ENCODE results near the gene PITPNC1.
A peak's percentile ranks its signal among the peaks of the same experiment; 100 is the strongest.
"Not testable (repeated sequence)": the region's sequence is repeated elsewhere in the genome, so short reads cannot be mapped to it uniquely, and the experiment has no call there.

Gene PITPNC1

GRCh38 chr17:67376737-67377487 is at the start of gene PITPNC1:
Gene PITPNC1, plus strand, starts transcription at chr17:67377281.
- DNase-seq (ENCODE audit: low read depth in 1 of 2, low spot score in 1 of 2), result peak; percentile 75 to 79

DNA sequence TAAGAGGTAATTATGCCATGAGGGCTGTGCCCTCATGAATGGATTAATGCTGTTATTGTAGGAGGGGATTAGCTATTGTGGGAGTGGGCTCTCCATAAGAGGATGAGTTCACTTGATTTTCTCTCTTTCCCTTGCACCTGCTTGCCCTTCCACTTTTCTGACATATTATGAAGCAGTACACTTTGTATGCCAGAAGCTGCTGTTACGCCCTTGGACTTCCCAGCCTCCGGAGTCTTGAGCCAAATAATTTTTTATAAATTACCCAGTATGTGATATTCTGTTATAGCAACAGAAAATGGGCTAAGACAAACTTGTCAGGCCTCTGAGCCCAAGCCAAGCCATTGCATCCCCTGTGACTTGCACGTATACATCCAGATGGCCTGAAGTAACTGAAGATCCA is 49.1 kb upstream of the PITPNC1 start:
- DNase-seq (ENCODE audit: low read depth in 1 of 2, low spot score in 1 of 2), result no peak

DNA sequence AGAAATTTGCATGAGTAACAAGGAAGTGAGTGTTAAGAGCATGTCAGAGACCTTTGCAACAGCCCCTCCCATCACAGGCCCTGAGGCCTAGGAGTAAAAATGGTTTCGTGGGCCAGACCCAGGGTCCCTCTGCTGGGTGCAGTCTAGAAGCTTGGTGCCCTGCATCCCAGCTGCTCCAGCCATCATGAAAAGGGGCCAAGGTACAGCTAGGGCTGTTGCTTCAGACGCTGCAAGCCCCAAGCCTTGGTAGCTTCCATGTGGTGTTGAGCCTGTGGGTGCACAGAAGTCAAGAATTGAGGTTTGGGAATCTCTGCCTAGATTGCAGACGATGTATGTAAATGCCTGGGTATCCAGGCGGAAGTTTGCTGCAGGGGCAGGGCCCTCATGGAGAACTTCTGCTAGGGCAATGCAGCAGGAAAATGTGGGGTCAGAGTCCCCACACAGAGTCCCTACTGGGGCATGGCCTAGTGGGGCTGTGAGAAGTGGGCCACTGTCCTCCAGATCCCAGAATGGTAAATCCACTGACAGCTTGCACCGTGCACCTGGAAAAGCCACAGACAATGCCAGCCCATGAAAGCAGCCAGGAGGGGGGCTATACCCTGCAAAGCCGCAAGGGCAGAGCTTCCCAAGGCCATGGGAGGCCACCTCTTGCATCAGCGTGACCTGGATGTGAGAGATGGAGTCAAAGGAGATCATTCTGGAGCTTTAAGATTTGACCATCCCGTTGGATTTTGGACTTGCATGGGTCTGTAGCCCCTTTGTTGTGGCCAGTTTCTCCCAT is 45.5 kb upstream of the PITPNC1 start:
- DNase-seq (ENCODE audit: low read depth in 1 of 2, low spot score in 1 of 2), result not testable (repeated sequence)

- not testable (repeated sequence) for DNase-seq (ENCODE audit: low read depth in 1 of 2, low spot score in 1 of 2)
These were observed 44.9 kb upstream of the PITPNC1 start for GRCh38 chr17:67332162-67332508.

DNA sequence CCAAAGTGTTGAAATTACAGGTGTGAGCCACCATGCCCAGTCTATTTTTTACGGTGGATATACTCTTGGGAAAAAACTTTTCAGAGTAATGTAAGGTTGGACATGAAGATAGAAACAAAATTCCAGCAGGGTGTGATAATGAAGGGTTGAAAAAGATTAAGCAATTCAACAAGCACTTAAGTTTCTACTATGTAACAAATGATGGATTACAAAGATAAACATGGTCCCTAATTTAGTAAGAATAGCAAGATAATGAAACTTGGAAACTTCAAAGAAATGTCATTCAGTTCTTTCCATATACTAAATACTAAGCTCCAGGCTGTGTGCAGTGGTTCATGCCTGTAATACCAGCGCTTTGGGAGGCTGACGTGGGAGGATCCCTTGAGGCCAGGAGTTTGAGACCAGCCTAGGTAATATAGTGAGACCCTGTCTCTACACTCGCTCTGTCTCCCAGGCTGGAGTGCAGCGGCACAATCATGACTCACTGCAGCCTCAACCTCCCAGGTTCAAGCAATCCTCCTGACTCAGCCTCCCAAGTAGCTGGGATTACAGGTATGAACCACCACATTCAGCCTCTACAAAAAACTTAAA is 41.7 kb upstream of the PITPNC1 start:
- DNase-seq (ENCODE audit: low read depth in 1 of 2, low spot score in 1 of 2), result no peak

DNA sequence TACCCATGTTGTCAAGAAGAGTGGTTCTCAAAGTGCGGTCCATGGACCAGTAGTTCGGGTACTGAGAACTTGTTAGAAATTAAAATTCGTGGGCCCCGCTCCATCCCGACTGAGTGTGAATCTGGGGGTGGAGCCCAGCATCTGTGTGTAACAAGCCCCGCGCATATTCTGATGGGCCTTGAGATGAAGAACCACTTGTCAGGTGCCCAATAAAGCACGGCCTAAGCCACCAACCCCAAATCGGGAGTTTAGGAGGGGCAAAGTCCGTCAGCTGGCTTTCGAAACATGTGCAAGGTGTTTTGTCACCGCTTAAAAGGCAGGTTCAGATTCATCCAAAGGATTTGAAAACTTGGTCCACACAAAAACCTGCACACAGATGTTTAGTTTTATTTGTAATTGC is 40.2 kb upstream of the PITPNC1 start:
- no peak for DNase-seq (ENCODE audit: low read depth in 1 of 2, low spot score in 1 of 2)

- not testable (repeated sequence) for DNase-seq (ENCODE audit: low read depth in 1 of 2, low spot score in 1 of 2)
These were observed 38.7 kb upstream of the PITPNC1 start for GRCh38 chr17:67338353-67338752.

GRCh38 chr17:67343237-67343636 is 33.8 kb upstream of the PITPNC1 start:
- no peak for DNase-seq (ENCODE audit: low read depth in 1 of 2, low spot score in 1 of 2)

- DNase-seq (ENCODE audit: low read depth in 1 of 2, low spot score in 1 of 2), result no peak
These were observed 29.3 kb upstream of the PITPNC1 start for GRCh38 chr17:67347826-67348225.

GRCh38 chr17:67349420-67349819 is 27.7 kb upstream of the PITPNC1 start:
- no peak for DNase-seq (ENCODE audit: low read depth in 1 of 2, low spot score in 1 of 2)

DNA sequence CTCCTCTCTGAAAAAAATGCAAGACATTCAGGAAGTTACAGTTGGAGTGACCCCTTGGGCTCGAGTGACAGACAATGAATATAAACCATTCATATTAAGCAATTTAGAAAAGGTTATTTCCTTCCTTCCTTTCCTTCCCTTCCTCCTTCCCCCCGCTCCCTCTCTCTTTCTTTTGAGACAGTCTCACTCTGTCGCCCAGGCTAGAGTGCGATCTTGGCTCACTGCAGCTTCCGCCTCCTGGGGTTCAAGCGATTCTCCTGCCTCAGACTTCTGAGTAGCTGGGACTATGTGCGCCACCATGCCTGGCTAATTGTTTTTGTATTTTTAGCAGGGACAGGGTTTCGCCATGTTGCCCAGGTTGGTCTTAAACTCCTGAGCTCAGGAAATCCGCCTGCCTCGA is 23.9 kb upstream of the PITPNC1 start:
- DNase-seq (ENCODE audit: low read depth in 1 of 2, low spot score in 1 of 2), result no peak

- DNase-seq (ENCODE audit: low read depth in 1 of 2, low spot score in 1 of 2), result no peak
These were observed 23.0 kb upstream of the PITPNC1 start for GRCh38 chr17:67353929-67354574.

GRCh38 chr17:67358612-67359011 is 18.5 kb upstream of the PITPNC1 start:
- DNase-seq (ENCODE audit: low read depth in 1 of 2, low spot score in 1 of 2), result no peak

- no peak for DNase-seq (ENCODE audit: low read depth in 1 of 2, low spot score in 1 of 2)
These were observed 16.9 kb upstream of the PITPNC1 start for GRCh38 chr17:67359960-67360791.

DNA sequence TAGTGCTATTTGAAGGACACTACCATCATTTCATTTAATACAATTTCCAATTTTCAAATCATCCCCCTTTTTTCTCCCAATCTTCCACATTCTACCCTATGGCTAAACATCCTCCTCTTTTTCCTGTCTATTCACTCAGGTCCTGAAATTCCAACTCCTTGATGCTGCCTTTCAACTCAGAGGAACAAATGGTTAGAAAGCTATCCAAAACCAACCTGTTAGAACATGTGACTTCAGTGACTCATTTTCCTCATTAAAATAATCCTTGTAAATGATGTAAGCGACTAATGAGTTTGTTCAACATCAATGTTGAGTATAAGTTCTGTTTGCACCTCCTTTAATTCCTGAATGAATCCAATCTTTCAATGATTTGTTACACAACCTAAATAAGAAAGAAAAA is 16.2 kb upstream of the PITPNC1 start:
- DNase-seq (ENCODE audit: low read depth in 1 of 2, low spot score in 1 of 2), result no peak

GRCh38 chr17:67362173-67362572 is 14.9 kb upstream of the PITPNC1 start:
- no peak for DNase-seq (ENCODE audit: low read depth in 1 of 2, low spot score in 1 of 2)

DNA sequence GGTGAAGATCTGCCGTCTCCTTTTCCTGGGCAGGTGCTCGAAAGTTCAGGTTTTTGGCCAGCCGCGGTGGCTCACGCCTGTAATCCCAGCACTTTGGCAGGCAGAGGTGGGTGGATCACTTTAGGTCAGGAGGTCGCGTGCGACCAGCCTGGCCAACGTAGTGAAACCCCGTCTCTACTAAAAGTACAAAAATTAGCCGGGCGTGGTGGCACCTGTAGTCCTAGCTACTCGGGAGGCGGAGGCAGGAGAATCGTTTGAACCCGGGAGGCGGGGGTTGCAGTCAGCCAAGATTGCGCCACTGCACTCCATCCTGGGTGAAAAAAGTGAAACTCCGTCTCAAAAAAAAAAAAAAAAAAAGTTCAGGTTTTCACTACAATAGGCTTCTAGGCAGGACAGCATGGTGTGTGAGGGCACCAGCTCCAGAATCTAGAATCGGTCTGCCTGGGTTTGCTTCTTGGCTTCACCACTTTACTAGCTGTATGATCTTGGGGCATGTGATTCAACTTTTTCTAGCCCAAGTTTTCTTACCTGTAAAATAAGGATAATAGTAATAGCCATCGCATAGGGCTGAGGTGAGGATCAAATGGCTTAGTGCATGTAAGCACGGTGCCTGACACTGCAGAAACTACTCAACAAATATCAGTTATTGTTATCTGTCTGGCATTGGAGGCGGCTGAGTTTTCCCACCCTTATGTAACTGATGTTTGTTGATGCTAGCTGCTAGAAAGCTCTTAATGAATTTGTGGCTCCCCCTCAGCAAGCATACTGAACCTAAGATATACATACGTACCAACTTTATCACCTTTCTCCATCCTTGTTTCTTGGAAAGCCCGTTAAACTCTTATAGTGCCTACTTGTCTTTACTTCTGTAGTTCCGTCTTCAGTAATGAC is 12.0 kb upstream of the PITPNC1 start:
- no peak for DNase-seq (ENCODE audit: low read depth in 1 of 2, low spot score in 1 of 2)

- DNase-seq (ENCODE audit: low read depth in 1 of 2, low spot score in 1 of 2), result no peak
These were observed 11.3 kb upstream of the PITPNC1 start for GRCh38 chr17:67365738-67366192.
